Subcutaneous adipose tissue (tissue), 4 donors: ENCODE data around the gene GLRA1. TPM values are rescaled to one million over a fixed set of nuclear protein-coding genes. Genes with fewer than 3 reads are reported as not detected.

ENCODE experiments used
- CTCF ChIP-seq: fragments of 450-650 bp; IDR thresholded peaks from one replicate; pipeline ENCODE4 v1.5.1; 2016; ENCODE audit warnings: low read depth, mild to moderate bottlenecking, control low read depth, antibody characterized with exemption, moderate library complexity
- total RNA-seq, 4 donors: library from RNA; depleted of rRNA; stranded (reverse); fragments of >200 nt; gene quantifications; one replicate each; pipeline ENCODE4 v1.1.0, GENCODE V29; 2016

The GLRA1 gene
- not detected for total RNA-seq

DNA sequence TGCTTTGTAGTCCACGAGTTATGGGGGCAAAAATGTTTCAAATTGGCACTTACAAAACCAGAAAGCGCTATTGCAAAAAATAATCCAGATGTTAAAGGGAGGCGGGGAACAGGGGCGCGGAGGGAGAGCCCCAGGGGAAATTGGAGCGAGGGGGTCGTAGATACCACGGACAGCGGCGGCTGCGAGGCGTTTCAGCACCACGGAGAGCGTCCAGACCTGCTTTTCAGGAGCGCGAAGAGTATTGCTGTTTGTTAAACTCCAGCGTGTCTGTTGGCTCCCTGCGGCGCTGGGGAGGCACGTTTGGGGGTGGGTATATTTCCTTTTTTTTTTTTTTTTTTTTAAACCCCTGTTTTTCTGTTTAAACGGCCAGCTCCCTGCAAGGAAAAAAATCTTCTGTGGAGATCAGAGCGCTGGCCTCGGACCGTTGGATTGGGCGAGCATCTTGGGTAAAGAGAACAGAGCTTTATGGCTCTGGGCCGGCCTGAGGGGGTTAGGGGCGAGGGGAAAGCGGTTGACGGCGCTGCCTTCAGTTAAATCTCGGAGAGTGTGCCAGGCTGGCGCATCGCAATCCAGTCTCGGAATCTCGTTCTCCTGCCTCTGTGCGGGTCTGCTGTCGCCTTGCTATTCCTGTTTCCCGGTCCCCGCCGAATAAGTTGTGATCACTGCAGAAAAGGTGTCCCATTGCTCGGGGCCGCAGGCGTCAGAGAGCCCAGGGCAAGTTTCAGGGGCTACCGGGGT lies at the start of gene GLRA1:
Gene GLRA1, minus strand, starts transcription at position 288 of the 738 bp plus-strand sequence. CDS start 302 bp downstream, outside the sequence.
- TF ChIP-seq CTCF = no peak

- no peak for TF ChIP-seq CTCF
These were observed 46.2 kb upstream of the GLRA1 start for GRCh38 chr5:151970885-151971284.

DNA sequence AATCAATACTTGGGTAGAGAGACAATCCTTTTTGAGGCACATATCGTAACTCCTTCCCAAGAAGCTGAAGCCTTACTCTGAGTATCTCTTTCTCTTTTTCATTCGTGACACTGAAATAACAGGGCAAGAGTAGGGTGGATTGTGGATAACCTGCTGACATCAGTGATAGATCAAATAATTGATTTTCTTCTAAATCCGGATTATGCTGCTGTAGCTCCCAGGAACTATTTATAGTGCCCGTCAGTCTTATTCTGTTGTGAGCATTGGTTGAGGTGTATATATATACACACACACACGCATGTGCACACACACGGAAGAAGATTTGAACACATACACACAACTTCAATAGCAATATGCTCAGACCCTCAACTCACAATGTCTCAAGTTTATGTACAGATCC lies 43.2 kb upstream of the GLRA1 start:
- no peak for TF ChIP-seq CTCF

DNA sequence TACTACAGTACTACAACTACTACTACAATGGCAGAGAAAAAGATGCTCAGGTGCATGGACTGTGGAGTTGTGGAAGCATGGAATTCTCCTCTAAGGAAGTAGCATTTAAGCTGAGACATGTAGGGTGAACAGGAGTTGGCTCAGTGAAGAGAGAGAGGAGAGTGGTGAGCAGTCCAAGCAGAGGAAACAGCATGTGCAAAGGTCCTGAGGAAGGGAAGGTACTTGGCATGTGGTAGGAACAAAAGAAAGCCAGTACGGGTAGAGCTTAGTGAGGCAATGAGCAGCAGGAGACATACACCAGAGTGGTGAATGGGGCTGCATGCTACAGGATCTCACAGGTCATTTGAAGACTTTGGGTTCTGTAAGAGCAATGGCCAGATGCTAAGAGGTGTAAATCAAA lies 41.4 kb upstream of the GLRA1 start:
- no peak for TF ChIP-seq CTCF

GRCh38 chr5:151964471-151964870 lies 39.8 kb upstream of the GLRA1 start:
- TF ChIP-seq CTCF = no peak

- TF ChIP-seq CTCF = no peak
These were observed 36.9 kb upstream of the GLRA1 start for GRCh38 chr5:151961557-151961956.

- TF ChIP-seq CTCF = no peak
These were observed 33.5 kb upstream of the GLRA1 start for GRCh38 chr5:151958111-151958510.
